Measurements from ENCODE around the gene HPS4. TPM values are rescaled to one million over a fixed set of nuclear protein-coding genes. Genes with fewer than 3 reads are reported as not detected.

HPS4 gene
- total RNA-seq, 2 experiments from 2014 or later = 41.7 to 44.3 TPM

Other genes starting within 250 kb of the HPS4 start
- gene ASPHD2, start 54.5 kb downstream of the HPS4 start, total RNA-seq = 1 to 10 TPM; 9.2 to 10.0 TPM
- gene SRRD, start 94 bp upstream of the HPS4 start, total RNA-seq = 10 to 100 TPM; 20.6 to 22.0 TPM
- gene TFIP11, start 28.7 kb upstream of the HPS4 start, total RNA-seq = 10 to 100 TPM; 41.1 to 43.0 TPM
- 10 to 100 TPM; 27.9 to 31.2 TPM for gene TPST2, start 106.3 kb upstream of the HPS4 start, total RNA-seq
- under 1 TPM in 1 of 2 experiments, not detected in 1; 0.48 TPM for gene CRYBB1, start 134.2 kb upstream of the HPS4 start, total RNA-seq
- gene CRYBA4, start 138.2 kb upstream of the HPS4 start, total RNA-seq = under 1 TPM in 1 of 2 experiments, not detected in 1; 0.36 TPM
- 10 to 100 TPM; 52.3 to 58.7 TPM for gene MIAT, start 173.8 kb upstream of the HPS4 start, total RNA-seq